DMS53 (cell line): ENCODE measurements around the gene RPS5.

Experiments used
- DNase-seq: peaks from one replicate; lab custom pipeline; 2025; lab: John Stamatoyannopoulos, UW

RPS5 gene

GRCh38 chr19:58385313-58385890, 1.7 kb upstream of the RPS5 start:
- DNase-seq, result no peak

GRCh38 chr19:58385891-58386575, 1.0 kb upstream of the RPS5 start:
- DNase-seq, result peak; percentile 71

GRCh38 chr19:58387338-58388174, 487 bp downstream of the RPS5 start:
- DNase-seq, result peak; percentile 50

GRCh38 chr19:58388175-58388526, 1.1 kb downstream of the RPS5 start:
- DNase-seq, result no peak

- peak; percentile 48 for DNase-seq
These were observed 6.1 kb downstream of the RPS5 start for GRCh38 chr19:58392945-58393724.

GRCh38 chr19:58393725-58394033, 6.6 kb downstream of the RPS5 start:
- no peak for DNase-seq

GRCh38 chr19:58394821-58395219, 7.8 kb downstream of the RPS5 start:
- DNase-seq, result no peak

GRCh38 chr19:58395220-58395978, 8.3 kb downstream of the RPS5 start, which contains the start of gene RNF225:
Gene RNF225, plus strand, starts transcription at chr19:58395656. Its CDS starts 434 bp downstream, at chr19:58396090.
- DNase-seq, result peak; percentile 94

- peak; percentile 61 for DNase-seq
These were observed 9.0 kb downstream of the RPS5 start for GRCh38 chr19:58395979-58396627.

- no peak for DNase-seq
These were observed 9.8 kb downstream of the RPS5 start for GRCh38 chr19:58396691-58397532.

GRCh38 chr19:58397533-58398037, 10.5 kb downstream of the RPS5 start:
- DNase-seq, result no peak

GRCh38 chr19:58398087-58398486, 11.0 kb downstream of the RPS5 start:
- no peak for DNase-seq

GRCh38 chr19:58398545-58398944, 11.5 kb downstream of the RPS5 start:
- DNase-seq, result no peak

GRCh38 chr19:58399903-58400302, 12.8 kb downstream of the RPS5 start:
- DNase-seq, result no peak

GRCh38 chr19:58400316-58400915, 13.3 kb downstream of the RPS5 start:
- DNase-seq, result peak; percentile 48

- DNase-seq, result peak; percentile 100
These were observed 14.1 kb downstream of the RPS5 start for GRCh38 chr19:58400916-58401839.

- DNase-seq, result peak; percentile 58
These were observed 14.9 kb downstream of the RPS5 start for GRCh38 chr19:58401840-58402421.

- peak; percentile 42 for DNase-seq
These were observed 16.9 kb downstream of the RPS5 start for GRCh38 chr19:58403920-58404478.
